Stimulated activated CD8-positive, alpha-beta memory T cell treated with anti-CD3 and anti-CD28 coated beads, Interleukin-12 subunit alpha, Interleukin-12 subunit beta, amount 100 ng/mL, for 24 hours (primary cell): ENCODE results near the gene HNRNPA0.
"Not testable (repeated sequence)": the region's sequence is repeated elsewhere in the genome, so short reads cannot be mapped to it uniquely, and the experiment has no call there.

Experiments used
- DNase-seq: peaks from one replicate; pipeline ENCODE4 v3.0.0-alpha.2; 2020; ENCODE audit errors: extremely low read depth

Gene HNRNPA0

GRCh38 chr5:137754188-137754960 lies at the start of gene HNRNPA0:
Gene HNRNPA0, minus strand, starts transcription at chr5:137754363. Its CDS starts 297 bp downstream, at chr5:137754066.
- peak; percentile 95 for DNase-seq

GRCh38 chr5:137802282-137803210 lies 48.4 kb upstream of the HNRNPA0 start:
- no peak for DNase-seq

GRCh38 chr5:137800700-137801411 lies 46.7 kb upstream of the HNRNPA0 start:
- no peak for DNase-seq

DNA sequence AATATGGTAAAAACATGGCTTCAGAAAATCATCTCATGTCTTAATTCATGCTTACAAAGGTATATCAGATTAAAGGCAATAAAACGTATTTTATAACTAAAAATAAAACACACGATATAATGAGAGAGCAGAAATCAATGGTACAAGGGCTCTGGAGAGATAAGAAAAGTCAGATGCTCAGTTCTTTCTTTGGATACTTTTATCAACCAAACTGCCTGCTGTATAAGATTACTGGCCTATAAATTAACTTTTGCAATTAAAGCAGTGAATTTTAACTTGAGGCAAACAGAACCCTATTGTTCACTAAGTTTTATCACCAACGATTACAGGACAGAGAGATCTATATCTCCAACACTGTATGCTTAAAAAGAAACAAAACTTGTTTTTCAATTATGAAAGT lies 42.1 kb upstream of the HNRNPA0 start:
- no peak for DNase-seq

DNA sequence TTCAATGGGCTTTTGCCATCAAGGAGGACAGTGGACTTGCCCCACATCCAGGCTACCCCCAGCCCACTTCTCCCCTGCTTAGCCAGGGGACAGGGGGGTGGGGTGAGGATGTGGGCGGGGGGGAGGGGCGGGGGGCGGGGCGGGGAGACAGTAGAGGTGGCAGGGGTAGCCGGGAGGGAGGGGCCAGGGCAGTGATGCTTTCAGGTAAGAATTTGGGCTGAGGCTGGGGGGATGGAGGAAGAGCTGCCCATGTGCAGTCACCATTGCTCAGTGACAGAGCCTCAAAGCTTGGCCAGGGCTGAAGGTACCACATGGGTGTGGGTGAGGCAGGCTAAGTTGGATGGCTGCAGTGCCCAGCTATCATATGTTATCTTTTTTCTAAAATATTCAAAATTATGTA lies 40.7 kb upstream of the HNRNPA0 start:
- DNase-seq, result no peak

DNA sequence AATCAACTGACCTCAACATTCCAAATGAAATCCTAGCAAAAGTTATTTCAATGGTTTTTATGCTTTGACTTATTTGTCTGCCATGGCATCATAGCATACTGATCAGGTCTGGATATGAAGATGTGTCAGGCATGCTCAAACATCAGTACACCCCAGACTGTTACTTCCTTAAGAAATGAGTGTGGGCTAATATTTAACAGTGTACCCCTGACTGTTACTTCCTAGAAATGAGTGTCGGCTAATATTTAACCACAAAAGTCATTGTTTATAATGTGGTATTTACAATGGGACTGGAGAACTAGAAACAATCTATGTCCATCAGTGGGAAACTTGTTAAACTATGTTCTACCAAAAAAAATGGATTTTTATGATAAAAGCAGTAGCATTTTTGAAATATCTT lies 38.1 kb upstream of the HNRNPA0 start:
- DNase-seq, result no peak

GRCh38 chr5:137791799-137792198 lies 37.6 kb upstream of the HNRNPA0 start:
- DNase-seq, result no peak

GRCh38 chr5:137791387-137791786 lies 37.2 kb upstream of the HNRNPA0 start:
- DNase-seq, result no peak

GRCh38 chr5:137788560-137788959 lies 34.4 kb upstream of the HNRNPA0 start:
- DNase-seq, result not testable (repeated sequence)

GRCh38 chr5:137782984-137783536 lies 28.9 kb upstream of the HNRNPA0 start:
- DNase-seq, result no peak

DNA sequence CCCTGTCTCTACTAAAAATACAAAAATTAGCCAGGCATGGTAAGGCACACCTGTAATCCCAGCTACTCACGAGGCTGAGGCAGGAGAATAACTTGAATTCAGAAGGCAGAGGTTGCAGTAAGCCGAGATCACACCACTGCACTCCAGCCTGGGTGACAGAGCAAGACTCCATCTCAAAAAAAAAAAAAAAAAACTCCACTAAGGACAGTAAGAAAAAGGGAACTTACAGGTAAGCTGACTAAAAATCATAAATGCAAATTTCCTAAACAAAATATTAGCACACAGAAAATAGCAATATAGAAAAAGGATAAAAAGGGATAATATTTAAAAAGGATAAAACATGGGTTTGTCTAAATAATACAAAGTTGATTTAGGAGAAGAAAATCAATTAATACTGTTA lies 27.9 kb upstream of the HNRNPA0 start:
- no peak for DNase-seq

DNA sequence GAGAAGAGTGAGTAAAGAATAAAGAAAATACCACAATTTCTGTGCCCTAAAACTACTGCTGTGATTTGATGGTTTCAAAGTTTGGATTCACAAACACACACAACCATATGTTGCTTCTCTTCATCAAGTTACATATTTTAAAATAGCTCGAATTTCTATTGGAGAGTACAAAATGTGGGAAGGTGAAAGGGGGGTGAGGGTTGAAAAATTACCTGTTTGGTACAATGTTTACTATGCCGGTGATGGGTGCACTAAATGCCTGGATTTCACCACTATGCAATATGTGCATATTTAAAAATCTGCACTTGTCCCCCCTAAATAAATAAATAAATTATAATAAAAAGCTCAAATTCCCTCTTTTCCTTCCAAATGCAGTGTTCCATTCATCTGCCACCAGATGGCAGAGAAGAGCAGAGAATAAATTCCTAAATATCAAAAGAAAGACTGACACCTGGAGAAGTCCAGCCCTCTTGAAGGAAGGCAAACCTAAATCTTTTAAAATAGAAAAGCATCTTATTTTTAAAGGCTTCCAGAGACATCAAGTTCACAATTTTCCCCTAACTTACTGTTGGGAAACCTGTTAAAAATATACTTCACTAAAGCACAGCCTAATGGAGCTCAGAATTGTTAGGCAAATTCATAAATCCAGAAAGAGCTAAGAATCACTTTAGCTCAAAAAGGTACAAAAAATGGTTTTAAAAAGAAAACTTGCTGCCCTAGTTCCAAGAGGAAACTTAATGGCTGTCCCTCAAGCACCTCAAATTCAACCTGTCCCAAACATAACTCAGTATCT lies 24.8 kb upstream of the HNRNPA0 start:
- DNase-seq, result no peak

GRCh38 chr5:137767937-137768336 lies 13.8 kb upstream of the HNRNPA0 start:
- not testable (repeated sequence) for DNase-seq

DNA sequence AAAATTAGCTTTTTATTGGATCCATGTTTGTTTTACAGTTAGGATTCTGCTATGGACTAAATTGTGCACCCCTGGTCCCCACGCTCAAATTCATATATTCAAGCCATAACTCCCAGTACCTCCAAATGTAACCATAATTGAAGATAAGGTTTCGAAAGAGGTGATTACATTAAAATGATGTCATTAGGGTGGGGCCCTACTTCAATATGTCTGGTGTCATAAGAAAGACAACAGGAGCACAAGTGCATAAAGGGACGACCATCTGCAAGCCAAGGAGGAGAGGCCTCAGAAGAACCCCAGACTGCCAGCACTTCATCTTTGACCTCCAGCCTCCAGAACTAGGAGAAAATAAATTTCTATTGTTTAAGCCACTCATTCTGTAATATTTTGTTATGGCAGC lies 7.4 kb upstream of the HNRNPA0 start:
- no peak for DNase-seq

GRCh38 chr5:137760719-137761516 lies 6.8 kb upstream of the HNRNPA0 start:
- no peak for DNase-seq

DNA sequence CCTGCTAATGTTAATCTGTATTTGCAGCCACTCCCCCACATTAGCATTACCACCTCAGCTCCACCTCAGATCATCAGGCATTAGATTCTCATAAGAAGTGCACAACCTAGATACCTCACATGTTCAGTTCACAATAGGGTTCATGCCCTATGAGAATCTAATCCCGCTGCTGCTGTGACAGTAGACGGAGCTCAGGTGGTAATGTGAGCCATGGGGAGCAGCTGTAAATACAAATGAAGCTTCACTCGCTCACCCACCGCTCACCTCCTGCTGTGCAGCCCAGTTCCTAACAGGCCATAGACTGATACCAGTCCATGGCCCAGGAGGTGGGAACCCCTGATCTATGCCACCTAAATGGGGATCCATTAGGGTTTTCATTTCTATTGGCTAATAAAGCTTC lies 6.1 kb upstream of the HNRNPA0 start:
- no peak for DNase-seq

DNA sequence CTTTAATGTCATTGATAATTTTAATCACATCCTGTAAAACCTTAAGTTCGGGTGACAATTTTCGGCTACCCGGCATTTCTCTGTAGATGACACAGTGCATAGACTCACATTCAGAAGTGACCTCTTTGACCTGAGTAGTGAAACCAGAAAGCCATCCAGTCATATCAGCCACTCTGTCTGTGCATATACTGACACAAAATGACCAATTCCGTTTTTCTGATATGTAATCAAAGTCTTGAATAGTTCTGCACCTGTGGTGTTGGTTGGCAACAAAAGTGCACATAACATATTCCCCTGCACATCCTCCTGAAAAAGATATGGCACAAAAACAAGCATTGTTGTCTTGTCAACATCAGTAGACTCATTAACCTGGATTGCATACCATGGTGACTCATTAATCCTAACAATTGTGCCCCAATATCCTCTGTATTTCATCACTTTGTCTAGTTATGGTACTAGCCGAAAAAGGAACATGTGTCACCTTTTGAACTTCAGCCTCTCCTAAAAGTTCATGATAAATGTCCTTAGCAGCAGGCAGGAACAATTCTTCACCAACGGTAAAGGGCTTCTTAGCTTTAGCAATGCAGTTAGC lies 4.6 kb upstream of the HNRNPA0 start:
- DNase-seq, result no peak

DNA sequence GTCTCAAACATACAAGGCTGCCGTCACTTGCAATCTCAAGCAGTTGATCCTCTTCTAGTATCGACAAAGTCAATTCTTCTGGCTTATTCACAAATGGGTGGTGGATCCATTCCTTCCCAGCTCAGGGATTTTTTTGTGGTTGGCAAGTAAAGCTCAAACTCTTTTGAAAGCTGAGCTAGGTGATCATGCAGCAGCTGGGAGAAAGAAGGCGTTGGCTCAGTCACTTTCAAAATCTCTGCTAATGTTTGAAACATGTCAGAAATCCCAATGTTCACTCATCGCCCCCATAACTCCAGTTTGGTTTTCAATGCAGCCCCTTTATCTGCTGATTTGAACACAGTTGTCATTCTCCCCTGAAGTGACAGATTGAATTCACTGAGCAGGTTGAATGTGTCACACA lies 4.0 kb upstream of the HNRNPA0 start:
- no peak for DNase-seq

- DNase-seq, result no peak
Measured at GRCh38 chr5:137757634-137758033, 3.5 kb upstream of the HNRNPA0 start.
